ENCODE data around the gene HLA-DMB. TPM values are rescaled to one million over a fixed set of nuclear protein-coding genes. Genes with fewer than 3 reads are reported as not detected.

The HLA-DMB gene
- total RNA-seq, 1 donor from 2014 or later, result not detected

DNA sequence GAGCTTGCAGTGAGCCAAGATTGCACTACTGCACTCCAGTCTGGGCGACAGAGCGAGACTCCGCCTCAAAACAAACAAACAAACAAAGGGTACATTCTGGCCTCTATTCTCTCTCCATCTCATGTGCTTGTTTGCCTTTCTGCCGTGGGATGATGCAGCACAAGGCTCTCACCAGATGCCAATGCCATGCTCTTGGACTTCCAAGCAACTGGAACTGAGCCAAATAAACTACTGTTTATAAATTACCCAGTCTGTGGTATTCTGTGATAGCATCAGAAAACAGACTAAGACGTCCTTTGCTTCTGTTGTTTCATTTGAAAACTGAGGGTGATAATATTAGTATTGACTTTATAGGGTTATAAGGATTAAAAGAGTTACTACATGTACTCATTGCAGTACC is 23.9 kb upstream of the HLA-DMB start:
- H3K4me3 Mint-ChIP-seq (ENCODE audit: unreplicated experiment), result no peak overlapping the region
- peaks cover 24% of the 10 kb centered on the region for H3K4me1 Mint-ChIP-seq (ENCODE audit: unreplicated experiment)
- no peak for DNase-seq (ENCODE audit: extremely low spot score, unreplicated experiment)
- no peak overlapping the region for H3K27ac Mint-ChIP-seq (ENCODE audit: unreplicated experiment)
- H3K36me3 Mint-ChIP-seq (ENCODE audit: unreplicated experiment), result no peaks in the 10 kb centered on the region
- TF ChIP-seq, protein P1, sequence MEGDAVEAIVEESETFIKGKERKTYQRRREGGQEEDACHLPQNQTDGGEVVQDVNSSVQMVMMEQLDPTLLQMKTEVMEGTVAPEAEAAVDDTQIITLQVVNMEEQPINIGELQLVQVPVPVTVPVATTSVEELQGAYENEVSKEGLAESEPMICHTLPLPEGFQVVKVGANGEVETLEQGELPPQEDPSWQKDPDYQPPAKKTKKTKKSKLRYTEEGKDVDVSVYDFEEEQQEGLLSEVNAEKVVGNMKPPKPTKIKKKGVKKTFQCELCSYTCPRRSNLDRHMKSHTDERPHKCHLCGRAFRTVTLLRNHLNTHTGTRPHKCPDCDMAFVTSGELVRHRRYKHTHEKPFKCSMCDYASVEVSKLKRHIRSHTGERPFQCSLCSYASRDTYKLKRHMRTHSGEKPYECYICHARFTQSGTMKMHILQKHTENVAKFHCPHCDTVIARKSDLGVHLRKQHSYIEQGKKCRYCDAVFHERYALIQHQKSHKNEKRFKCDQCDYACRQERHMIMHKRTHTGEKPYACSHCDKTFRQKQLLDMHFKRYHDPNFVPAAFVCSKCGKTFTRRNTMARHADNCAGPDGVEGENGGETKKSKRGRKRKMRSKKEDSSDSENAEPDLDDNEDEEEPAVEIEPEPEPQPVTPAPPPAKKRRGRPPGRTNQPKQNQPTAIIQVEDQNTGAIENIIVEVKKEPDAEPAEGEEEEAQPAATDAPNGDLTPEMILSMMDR (IDR thresholded peaks at IDR 0.05), result no peak
- H3K9me3 Mint-ChIP-seq (ENCODE audit: unreplicated experiment), result peaks cover 9% of the 10 kb centered on the region
- H3K27me3 Mint-ChIP-seq (ENCODE audit: unreplicated experiment), result no peaks in the 10 kb centered on the region

DNA sequence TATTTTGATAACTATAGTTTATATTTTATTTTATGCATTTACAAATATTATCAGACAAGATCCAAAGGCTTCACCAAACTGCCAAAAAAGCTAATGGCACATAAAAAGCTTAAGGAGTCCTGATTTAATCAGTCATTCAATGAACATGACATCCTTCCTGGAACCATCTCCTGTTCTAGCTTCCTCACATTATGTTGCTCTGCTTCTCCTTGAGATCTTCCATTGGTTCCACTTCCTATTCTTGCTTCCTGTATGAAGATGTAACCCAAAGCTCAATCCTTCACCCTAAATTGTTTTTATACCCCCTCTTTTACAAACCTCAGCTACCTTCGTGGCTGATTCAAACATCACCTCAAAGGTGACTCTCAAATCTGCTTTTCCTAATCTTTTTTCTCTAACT is 23.0 kb upstream of the HLA-DMB start:
- no peak overlapping the region for H3K27ac Mint-ChIP-seq (ENCODE audit: unreplicated experiment)

DNA sequence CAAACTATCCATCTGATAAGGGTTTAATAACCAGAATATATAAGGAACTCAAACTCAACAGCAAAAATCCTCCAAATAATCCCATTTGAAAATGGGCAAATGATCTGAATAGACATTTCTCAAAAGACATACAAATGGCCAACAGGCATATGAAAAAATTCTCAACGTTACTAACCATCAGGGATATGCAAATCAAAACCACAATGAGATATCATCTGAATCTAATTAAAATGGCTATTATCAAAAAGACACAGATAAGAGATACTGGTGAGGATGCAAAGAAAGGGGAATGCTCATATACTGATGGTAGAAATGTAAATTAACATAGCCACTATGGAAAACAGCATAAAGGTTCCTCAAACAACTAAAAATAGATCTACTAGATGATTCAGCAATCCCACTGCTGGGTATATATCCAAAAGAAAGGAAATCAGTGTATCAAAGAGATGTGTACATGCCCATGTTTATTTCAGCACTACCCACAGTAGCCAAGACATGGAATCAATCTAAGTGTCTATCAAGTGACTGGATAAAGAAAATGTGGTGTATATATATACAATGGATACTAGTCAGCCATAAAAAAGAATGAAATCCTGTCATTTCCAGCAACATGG is 21.5 kb upstream of the HLA-DMB start:
- TF ChIP-seq, protein P1 (IDR thresholded peaks at IDR 0.05), result no peak
- DNase-seq (ENCODE audit: extremely low spot score, unreplicated experiment), result no peak
- Mint-ChIP-seq H3K27me3 (ENCODE audit: unreplicated experiment) (no peaks in the 10 kb centered on the region), H3K9me3 (ENCODE audit: unreplicated experiment) (peaks cover 9% of the 10 kb centered on the region), H3K4me1 (ENCODE audit: unreplicated experiment) (peaks cover 19% of the 10 kb centered on the region), H3K36me3 (ENCODE audit: unreplicated experiment) (peaks cover 4% of the 10 kb centered on the region), H3K4me3 (ENCODE audit: unreplicated experiment) (no peak overlapping the region), H3K27ac (ENCODE audit: unreplicated experiment) (no peak overlapping the region)

More for the DNA sequence above, 23.0 kb upstream of the HLA-DMB start:
- Mint-ChIP-seq H3K4me3 (ENCODE audit: unreplicated experiment) (no peak overlapping the region), H3K4me1 (ENCODE audit: unreplicated experiment) (peaks cover 24% of the 10 kb centered on the region), H3K9me3 (ENCODE audit: unreplicated experiment) (peaks cover 9% of the 10 kb centered on the region), H3K27me3 (ENCODE audit: unreplicated experiment) (no peaks in the 10 kb centered on the region), H3K36me3 (ENCODE audit: unreplicated experiment) (no peaks in the 10 kb centered on the region)
- TF ChIP-seq, protein P1 (IDR thresholded peaks at IDR 0.05), result no peak
- DNase-seq (ENCODE audit: extremely low spot score, unreplicated experiment), result no peak

DNA sequence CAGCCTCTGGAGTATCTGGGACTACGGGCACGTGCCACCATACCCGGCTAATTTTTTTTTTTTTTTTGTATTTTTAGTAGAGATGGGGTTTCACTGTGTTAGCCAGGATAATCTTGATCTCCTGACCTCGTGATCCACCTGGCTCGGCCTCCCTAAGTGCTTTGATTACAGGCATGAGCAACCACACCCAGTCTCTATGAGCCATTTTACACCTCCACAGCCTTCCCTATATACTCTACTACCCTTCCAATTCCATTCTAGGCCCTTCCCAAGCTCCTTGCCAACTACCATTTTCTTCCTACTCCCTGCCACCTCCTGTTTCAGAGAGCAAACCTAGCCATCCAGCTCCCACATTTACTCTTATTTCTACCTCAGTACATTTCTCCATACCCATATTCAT is 19.7 kb upstream of the HLA-DMB start:
- no peak overlapping the region for H3K4me3 Mint-ChIP-seq (ENCODE audit: unreplicated experiment)
- H3K36me3 Mint-ChIP-seq (ENCODE audit: unreplicated experiment), result peaks cover 4% of the 10 kb centered on the region
- peaks cover 9% of the 10 kb centered on the region for H3K9me3 Mint-ChIP-seq (ENCODE audit: unreplicated experiment)
- peaks cover 4% of the 10 kb centered on the region for H3K4me1 Mint-ChIP-seq (ENCODE audit: unreplicated experiment)
- no peak overlapping the region for H3K27ac Mint-ChIP-seq (ENCODE audit: unreplicated experiment)
- TF ChIP-seq, protein P1 (IDR thresholded peaks at IDR 0.05), result no peak
- DNase-seq (ENCODE audit: extremely low spot score, unreplicated experiment), result no peak
- H3K27me3 Mint-ChIP-seq (ENCODE audit: unreplicated experiment), result no peaks in the 10 kb centered on the region

DNA sequence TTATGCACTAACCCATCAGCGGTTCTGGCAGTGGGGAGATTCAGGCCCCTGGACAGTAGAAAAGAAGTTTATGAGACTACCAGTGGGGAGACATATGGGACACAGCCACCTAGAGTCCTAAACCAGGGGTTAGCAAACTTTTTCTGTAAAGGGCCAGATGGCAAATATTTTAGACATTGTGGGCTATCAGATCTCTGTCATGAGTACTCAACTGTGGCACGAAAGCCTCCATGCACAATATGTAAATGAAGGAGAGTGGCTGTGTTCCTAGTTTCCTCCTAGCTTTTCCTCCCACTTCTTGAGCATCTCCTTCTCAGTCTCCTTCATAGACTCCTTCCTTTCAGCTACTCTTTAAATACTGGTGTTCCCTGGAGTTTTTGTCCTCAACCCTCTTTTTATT is 15.3 kb upstream of the HLA-DMB start:
- Mint-ChIP-seq H3K27me3 (ENCODE audit: unreplicated experiment) (peaks cover 4% of the 10 kb centered on the region), H3K36me3 (ENCODE audit: unreplicated experiment) (peaks cover 4% of the 10 kb centered on the region), H3K27ac (ENCODE audit: unreplicated experiment) (no peak overlapping the region), H3K4me3 (ENCODE audit: unreplicated experiment) (no peak overlapping the region), H3K4me1 (ENCODE audit: unreplicated experiment) (peaks cover 6% of the 10 kb centered on the region), H3K9me3 (ENCODE audit: unreplicated experiment) (no peaks in the 10 kb centered on the region)
- TF ChIP-seq, protein P1 (IDR thresholded peaks at IDR 0.05), result no peak
- DNase-seq (ENCODE audit: extremely low spot score, unreplicated experiment), result peak; percentile 27
